ENCODE data around the gene RBMX. TPM values are rescaled to one million over a fixed set of nuclear protein-coding genes. Genes with fewer than 3 reads are reported as not detected.

RBMX gene
- polyA plus RNA-seq, 1 donor = 198 TPM

GRCh38 chrX:136829413-136829812 lies 51.1 kb downstream of the RBMX start:
- no peak for DNase-seq

- DNase-seq = peak; percentile 2
Observed at GRCh38 chrX:136828830-136829229, 51.7 kb downstream of the RBMX start.

GRCh38 chrX:136827026-136827425 lies 53.5 kb downstream of the RBMX start:
- no peak for DNase-seq

DNA sequence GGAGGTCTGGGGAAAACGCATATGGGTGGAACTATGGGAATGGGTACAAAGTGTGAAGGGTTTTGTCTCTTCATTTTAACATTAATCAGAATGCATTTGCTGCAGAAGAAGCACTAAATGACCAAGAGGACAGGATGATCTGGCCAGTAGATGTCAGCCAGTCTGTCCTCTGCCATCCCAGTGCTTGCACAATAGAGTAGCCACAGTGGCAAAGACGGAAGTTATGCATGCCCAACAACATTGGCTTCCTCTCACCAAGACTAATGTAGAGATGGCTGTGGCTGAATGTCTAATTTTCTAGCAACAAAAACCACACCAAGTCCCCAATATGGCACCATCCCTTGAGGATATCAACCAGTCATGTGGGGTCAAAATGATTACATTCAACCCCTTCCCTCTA lies 54.8 kb downstream of the RBMX start:
- no peak for DNase-seq

Other genes starting within 250 kb of the RBMX start
- not detected for gene CD40LG, start 232.6 kb downstream of the RBMX start, polyA plus RNA-seq (ENCODE audit: insufficient read length)
- 38.2 TPM for gene ARHGEF6, start 99.8 kb downstream of the RBMX start, polyA plus RNA-seq (ENCODE audit: insufficient read length)
- not detected for gene GPR101, start 153.3 kb upstream of the RBMX start, polyA plus RNA-seq (ENCODE audit: insufficient read length)